OCI-M2 (cell line): ENCODE measurements around the gene CACTIN.

Source experiments
- DNase-seq: peaks from one replicate; lab custom pipeline; 2025; ENCODE audit not compliant: unreplicated experiment; lab: John Stamatoyannopoulos, UW

CACTIN gene

GRCh38 chr19:3610745-3611717, 15.6 kb downstream of the CACTIN start:
- no peak for DNase-seq

DNA sequence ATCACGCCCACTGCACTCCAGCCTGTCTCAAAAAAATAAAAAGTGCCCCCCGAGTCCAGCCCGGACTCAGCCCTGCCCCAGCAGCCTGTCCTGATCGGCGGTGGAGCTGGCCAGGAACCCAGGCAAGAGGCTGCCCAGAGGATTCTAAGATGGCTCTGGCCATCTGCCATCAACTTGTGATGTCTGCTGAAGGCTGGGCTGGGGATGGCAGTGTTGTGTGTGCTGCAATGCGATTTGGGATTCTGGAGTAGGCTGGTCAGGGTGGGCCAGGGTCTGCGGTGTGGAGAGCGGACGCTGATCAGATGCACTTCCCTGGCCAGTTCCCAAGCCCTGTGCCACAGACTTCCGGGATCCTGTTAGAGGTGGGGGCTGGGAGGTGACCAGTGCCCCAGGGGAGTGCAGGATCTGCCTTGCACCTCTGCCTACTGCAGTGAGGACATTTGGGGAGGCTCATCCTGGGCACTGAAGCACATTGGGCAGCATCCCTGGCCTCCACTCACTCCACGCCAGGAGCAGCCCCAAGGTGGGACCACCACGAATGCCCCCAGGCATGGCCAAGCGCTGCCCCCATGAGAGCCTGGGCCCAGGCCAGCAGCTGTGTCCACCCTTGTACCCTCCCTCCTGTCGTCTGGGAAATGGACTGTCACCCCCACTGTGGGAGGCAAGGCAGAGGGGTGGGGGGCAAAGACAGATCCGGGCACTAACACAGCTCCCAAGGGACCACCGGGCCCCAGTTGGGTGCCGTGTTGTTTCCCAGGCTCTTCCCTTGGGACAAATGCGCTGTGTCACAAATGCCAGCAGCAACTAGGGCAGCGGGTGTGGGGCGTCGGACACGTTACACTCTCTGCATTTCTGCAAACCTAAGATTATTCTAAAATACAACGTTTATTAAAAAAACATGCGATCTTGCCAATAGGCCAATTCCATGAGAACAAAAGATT, 16.5 kb downstream of the CACTIN start:
- DNase-seq, result no peak

- no peak for DNase-seq
Observed at GRCh38 chr19:3608750-3609322, 17.8 kb downstream of the CACTIN start.

DNA sequence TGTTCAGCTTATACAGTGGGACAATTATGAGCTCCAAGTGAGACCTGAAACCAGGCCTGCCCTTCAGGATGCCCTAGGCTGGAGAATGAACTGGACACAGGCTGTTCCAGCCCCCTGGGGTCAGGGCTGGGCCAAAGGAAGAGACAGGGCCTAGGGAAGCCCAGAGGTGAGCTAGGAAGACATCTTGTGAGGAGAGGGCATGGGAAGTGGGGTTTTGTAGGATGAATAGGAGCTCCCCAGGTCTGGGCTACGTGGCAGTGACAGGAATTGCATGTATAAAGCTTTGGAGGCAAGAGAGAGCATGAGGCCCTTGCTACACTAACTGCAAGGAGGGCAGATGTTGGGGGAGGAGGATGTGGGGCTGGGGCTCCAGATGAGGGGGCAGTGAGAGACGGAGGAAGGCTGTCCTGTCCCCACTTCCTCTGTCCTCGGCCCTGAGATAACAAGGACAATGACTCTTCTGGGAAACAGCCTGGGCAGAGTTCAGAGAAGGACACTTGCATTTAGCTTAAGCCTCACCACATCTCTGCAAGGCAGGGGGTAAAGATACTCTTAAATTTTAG, 18.4 kb downstream of the CACTIN start:
- no peak for DNase-seq

GRCh38 chr19:3607303-3608078, 19.1 kb downstream of the CACTIN start:
- DNase-seq, result no peak

DNA sequence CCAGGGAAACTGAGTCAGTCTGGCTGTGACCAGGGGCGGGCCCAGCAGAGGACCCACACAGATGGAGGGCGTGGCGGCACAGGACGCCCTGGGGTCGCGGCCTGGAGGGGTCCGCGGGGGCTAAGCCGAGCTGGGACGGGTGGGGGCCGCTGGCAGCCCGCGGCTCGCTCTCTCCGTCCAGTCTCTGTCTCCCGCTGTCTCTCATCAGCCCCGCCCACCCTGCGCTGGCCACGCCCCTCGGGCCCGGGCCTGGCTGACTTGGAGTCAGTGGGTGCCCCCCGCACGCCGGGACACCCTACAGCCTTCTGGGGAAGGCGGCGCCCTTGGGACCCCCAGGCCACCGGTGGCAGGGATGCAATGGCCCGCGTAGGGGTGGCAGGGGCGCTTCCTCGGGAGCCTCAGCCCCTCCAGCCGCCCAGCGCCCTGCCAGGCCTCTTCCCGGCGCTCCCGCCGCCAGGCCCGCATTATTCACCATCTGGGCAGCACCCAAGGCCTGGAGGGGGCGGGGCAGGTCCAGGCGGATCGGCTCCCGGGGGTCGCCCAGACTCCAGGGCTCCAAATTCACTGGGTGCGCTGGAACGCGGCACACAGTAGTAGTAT, 19.8 kb downstream of the CACTIN start, which contains the start of gene TBXA2R:
TBXA2R (minus strand) TSS at position 186 of the 600 bp plus-strand sequence. CDS start 6,241 bp downstream, outside the sequence.
- no peak for DNase-seq

DNA sequence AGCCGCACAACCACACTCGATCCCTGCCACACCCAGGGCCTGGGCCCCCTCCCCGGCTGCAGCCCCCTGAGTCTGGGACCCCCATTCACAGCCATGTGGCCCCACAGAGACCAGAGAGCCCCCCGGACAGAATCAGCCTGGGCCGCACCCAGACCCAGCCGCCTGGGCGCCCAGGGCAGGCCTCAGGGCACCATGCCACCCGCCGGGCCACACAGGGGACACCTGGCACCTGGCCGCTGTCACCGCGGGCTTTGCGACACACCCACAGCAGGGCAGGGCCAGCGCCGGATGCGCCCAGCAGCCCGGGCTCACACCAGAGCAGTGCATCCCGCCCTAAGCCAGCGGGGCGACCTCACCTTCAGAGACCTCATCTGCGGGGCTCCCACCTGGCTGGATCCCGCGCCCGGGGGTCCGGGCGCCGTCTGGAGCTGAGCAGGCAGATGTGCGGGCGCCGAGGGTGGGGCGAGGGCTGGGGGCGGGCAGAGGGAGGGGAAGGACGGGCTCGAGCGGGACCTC, 20.4 kb downstream of the CACTIN start:
- no peak for DNase-seq

GRCh38 chr19:3605770-3606169, 20.8 kb downstream of the CACTIN start:
- no peak for DNase-seq

GRCh38 chr19:3605361-3605760, 21.2 kb downstream of the CACTIN start:
- DNase-seq, result no peak

DNA sequence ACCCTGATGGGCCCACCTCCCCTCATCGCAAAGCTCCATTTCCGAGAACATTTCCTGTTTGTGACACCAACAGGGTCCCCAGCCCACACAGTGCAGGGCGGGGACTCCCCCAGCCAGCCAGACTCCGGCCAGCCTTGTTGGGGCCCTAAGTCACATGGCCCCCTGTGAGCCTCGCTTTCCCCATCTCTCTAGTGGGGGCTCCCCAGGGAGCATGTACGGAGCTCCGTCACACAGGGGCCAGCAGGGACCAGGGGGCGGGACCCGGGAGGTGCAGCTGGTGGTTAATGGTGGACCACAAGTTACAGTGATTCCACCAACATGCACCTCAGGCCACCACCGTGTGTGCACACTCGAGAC, 21.6 kb downstream of the CACTIN start:
- DNase-seq, result no peak

DNA sequence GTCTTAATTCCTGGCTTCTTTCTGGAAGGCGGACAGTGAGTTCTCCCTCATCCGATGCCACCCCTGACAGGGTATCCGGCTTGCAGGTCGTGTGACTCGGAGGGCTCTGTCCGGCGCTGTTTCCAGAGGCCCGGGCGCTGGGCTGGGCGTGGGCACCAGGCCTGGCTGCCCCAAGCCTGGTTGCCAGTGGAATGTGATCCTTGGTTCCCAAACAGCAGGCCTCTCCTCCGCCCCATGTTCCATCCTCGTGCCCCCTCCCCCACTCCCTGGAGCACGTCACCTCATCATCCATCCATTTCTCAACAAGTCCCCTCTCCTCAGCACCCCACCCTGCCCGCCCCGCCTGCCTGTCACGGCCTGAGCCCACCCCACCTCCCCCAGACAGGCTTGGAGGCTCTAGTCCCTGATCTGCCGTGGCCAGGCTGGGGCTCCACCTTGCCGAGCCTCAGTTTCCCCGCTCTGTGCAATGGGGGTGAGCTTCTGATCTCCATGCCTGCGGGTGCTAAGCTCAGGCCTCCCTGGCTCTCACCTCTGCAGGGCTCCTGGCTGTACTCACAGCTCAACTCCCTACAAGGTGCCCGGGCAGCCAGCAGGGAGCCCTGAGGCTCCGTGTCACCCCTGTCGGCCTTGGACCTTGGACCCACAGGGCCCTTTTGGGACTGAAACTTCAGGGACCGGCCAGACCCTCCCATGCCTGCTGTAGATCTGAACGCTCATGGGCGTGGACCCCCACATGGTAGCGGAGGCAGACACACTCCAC, 22.2 kb downstream of the CACTIN start:
- no peak for DNase-seq

DNA sequence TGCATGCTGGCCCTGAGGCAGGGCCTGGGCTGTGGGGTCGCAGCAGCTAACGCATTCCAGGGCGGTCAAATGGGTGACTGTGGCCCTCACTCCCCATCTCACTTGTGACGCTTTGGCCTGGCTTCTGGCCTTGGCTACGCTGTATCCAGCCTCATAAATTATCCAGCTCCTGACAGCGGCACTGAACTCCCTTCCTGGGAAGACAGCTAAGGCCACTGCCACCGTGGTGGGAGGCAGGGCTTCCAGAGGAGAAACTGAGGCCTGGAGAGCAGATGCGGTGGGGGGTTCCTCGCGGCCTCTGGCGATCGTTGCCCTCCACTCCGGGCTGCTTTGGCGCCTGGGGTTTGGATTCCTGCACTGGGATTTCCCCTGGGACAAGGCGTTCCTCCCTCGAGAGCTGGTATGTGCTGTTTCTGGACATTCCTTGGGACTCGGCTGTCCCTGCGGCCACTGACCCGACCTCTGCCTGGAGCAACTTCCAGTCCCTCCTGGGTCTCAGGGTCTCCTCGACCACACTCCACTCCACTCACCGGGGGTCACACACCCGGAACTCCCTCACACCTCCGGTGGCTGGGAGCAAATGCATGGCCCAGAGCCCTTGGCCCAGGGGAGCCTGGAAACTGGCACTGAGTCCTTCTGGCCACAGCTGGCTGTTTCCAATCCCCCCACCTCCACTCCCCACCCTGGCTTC, 23.3 kb downstream of the CACTIN start:
- no peak for DNase-seq

GRCh38 chr19:3601021-3601420, 25.6 kb downstream of the CACTIN start:
- no peak for DNase-seq

GRCh38 chr19:3599776-3600187, 26.8 kb downstream of the CACTIN start:
- no peak for DNase-seq

GRCh38 chr19:3595521-3596061, 31.0 kb downstream of the CACTIN start:
- DNase-seq, result no peak

GRCh38 chr19:3593156-3593555, 33.4 kb downstream of the CACTIN start:
- DNase-seq, result no peak

- no peak for DNase-seq
Observed at GRCh38 chr19:3591876-3592613, 34.5 kb downstream of the CACTIN start.
